ENCODE data around the gene NEURL1B.

- no peak for TF ChIP-seq POLR2A (IDR thresholded peaks at IDR 0.05)
- TF ChIP-seq CTCF (IDR thresholded peaks at IDR 0.05): peak; percentile 76 to 93 (median 86)
These were observed 73.7 kb downstream of the NEURL1B start for GRCh38 chr5:172714491-172715420.

Measured in heart left ventricle (tissue), 13 donors.